HCT116 (cell line): Measurements from ENCODE around the gene NEO1. TPM values are rescaled to one million over a fixed set of nuclear protein-coding genes. Genes with fewer than 3 reads are reported as not detected.
A peak's percentile ranks its signal among the peaks of the same experiment; 100 is the strongest.

ENCODE experiments used
- ATAC-seq: fragments of 200-7000 bp; cut with Tn5 transposase; 2 replicates; pipeline ENCODE4 v1.9.1; 2020; ENCODE audit warnings: mild to moderate bottlenecking, moderate library complexity
- BruUV-seq: library from RNA; stranded (reverse); fragments of 400-500 nt; replicated peaks from 2 replicates; lab custom pipeline; 2021; lab: Mats Ljungman, UMichigan
- CTCF ChIA-PET: fragments of 300-600 bp; sonication (Branson Sonifier 250); formaldehyde crosslinking; loops from one replicate; lab custom pipeline; 2021; ENCODE audit warnings: antibody characterized with exemption; lab: Charles Lee
- POLR2A ChIA-PET: fragments of 300-600, 350-600 bp; sonication (Branson Sonifier 250); formaldehyde crosslinking; loops from one replicate; lab custom pipeline; 2021; ENCODE audit warnings: antibody characterized with exemption; lab: Charles Lee
- RAD21 ChIA-PET, 2 experiments: fragments of 300-600 bp; sonication (Branson Sonifier 250); formaldehyde crosslinking; loops; one replicate each; lab custom pipeline; 2023; ENCODE audit warnings: low total read pairs in 2 of 2; ENCODE audit not compliant: uncharacterized antibody in 2 of 2, unreplicated experiment in 2 of 2, low non-redundant PET in 1 of 2; lab: Charles Lee
- DNase-seq: peaks from one replicate; pipeline ENCODE4 v3.0.0-alpha.2; 2010; ENCODE audit warnings: low read depth, low spot score
- H2AFZ ChIP-seq: fragments of 200-600 bp; shearing (Covaris generic), sonication (generic); 2 replicates; pipeline ENCODE4 v1.6.1; 2017; ENCODE audit warnings: low read depth, mixed run types, mixed read lengths, antibody characterized with exemption, low read length; ENCODE audit not compliant: poor library complexity, severe bottlenecking
- H3K27ac ChIP-seq: 2 replicates; pipeline ENCODE4 v1.5.1; 2012; ENCODE audit warnings: low read depth, low read length
- H3K27me3 ChIP-seq: fragments of 200-600 bp; sonication (generic); 2 replicates; pipeline ENCODE4 v1.6.1; 2016; ENCODE audit warnings: mixed run types, low read length, mixed read lengths; ENCODE audit not compliant: insufficient read depth
- H3K36me3 ChIP-seq, 2 experiments: fragments of 200-500 bp in 1 of 2; fragments of 200-600 bp in 1 of 2; sonication (Bioruptor generic) in 1 of 2; sonication (generic) in 1 of 2; 2 replicates each; pipeline versions ENCODE4 v1.5.1 to v1.6.1; 2014 to 2016; ENCODE audit warnings: low read length in 2 of 2, inconsistent platforms in 1 of 2, mixed read lengths in 1 of 2, mixed run types in 1 of 2; ENCODE audit not compliant: insufficient read depth in 2 of 2, control insufficient read depth in 1 of 2
- H3K4me1 ChIP-seq, 2 experiments: fragments of 200-600 bp in 1 of 2; sonication (generic) in 1 of 2; 2 replicates each; pipeline versions ENCODE4 v1.5.1 to v1.6.1; 2012 to 2017; ENCODE audit warnings: low read length in 2 of 2, inconsistent platforms in 1 of 2, mild to moderate bottlenecking in 1 of 2, mixed read lengths in 1 of 2, mixed run types in 1 of 2, moderate library complexity in 1 of 2; ENCODE audit not compliant: insufficient read depth in 2 of 2, control insufficient read depth in 1 of 2
- H3K4me2 ChIP-seq: fragments of 200-600 bp; sonication (generic); 2 replicates; pipeline ENCODE4 v1.6.1; 2017; ENCODE audit warnings: mixed run types, low read length, mixed read lengths
- H3K4me3 ChIP-seq, 2 experiments: fragments of 200-600 bp in 1 of 2; sonication (generic) in 1 of 2; replicated peaks in 1 of 2; 2 replicates each; pipeline ENCODE4 v1.5.1; 2011 to 2016; ENCODE audit warnings: low read length in 2 of 2, control low read depth in 1 of 2, low read depth in 1 of 2, mild to moderate bottlenecking in 1 of 2, mixed read lengths in 1 of 2, mixed run types in 1 of 2
- H3K79me2 ChIP-seq: fragments of 200-600 bp; sonication (generic); 2 replicates; pipeline ENCODE4 v1.6.1; 2017; ENCODE audit warnings: mild to moderate bottlenecking, mixed run types, low read length, moderate library complexity, mixed read lengths; ENCODE audit not compliant: insufficient read depth
- H3K9ac ChIP-seq: fragments of 200-600 bp; sonication (generic); 2 replicates; pipeline ENCODE4 v1.6.1; 2016; ENCODE audit warnings: low read length, mixed read lengths
- H3K9me2 ChIP-seq: fragments of 200-600 bp; sonication (generic), shearing (Covaris generic); 2 replicates; pipeline ENCODE4 v1.6.1; 2017; ENCODE audit warnings: mixed run types, mild to moderate bottlenecking, moderate library complexity; ENCODE audit not compliant: insufficient read depth
- H3K9me3 ChIP-seq, 2 experiments: fragments of 200-500 bp in 1 of 2; fragments of 200-600 bp in 1 of 2; sonication (Bioruptor generic) in 1 of 2; sonication (generic) in 1 of 2; 2 replicates each; pipeline ENCODE4 v1.6.1; 2014 to 2017; ENCODE audit warnings: low read length in 2 of 2, mixed read lengths in 2 of 2, inconsistent platforms in 1 of 2, low read depth in 1 of 2, mild to moderate bottlenecking in 1 of 2, mixed run types in 1 of 2, moderate library complexity in 1 of 2; ENCODE audit not compliant: control insufficient read depth in 1 of 2, insufficient read depth in 1 of 2
- H4K20me1 ChIP-seq: fragments of 200-600 bp; sonication (generic), shearing (Covaris generic); 2 replicates; pipeline ENCODE4 v1.6.1; 2017; ENCODE audit warnings: mixed run types, mild to moderate bottlenecking, moderate library complexity; ENCODE audit not compliant: insufficient read depth
- EZH2phosphoT487 ChIP-seq: fragments of 200-600 bp; IDR thresholded peaks from 2 replicates; pipeline ENCODE4 v1.6.1; 2018; ENCODE audit warnings: antibody characterized with exemption, borderline replicate concordance
- RAD21 ChIP-seq: IDR thresholded peaks from 2 replicates; pipeline ENCODE4 v1.6.1; 2012; ENCODE audit warnings: low read depth, mild to moderate bottlenecking
- intact Hi-C: fragments of 100-400 bp; cut with micrococcal nuclease; formaldehyde crosslinking; loops from 2 replicates; pipeline ENCODE4 v1.10.0; 2022
- total RNA-seq: library from RNA; stranded (reverse); gene quantifications from one replicate; pipeline ENCODE4 v1.2.1, GENCODE V29; 2021; ENCODE audit not compliant: unreplicated experiment
- TF ChIP-seq, protein P1 (sequence below): IDR thresholded peaks from 2 replicates; pipeline ENCODE4 v1.6.1; 2011; ENCODE audit warnings: mild to moderate bottlenecking, low read length, moderate library complexity; ENCODE audit not compliant: insufficient replicate concordance; ENCODE audit errors: extremely low read depth
- TF ChIP-seq, protein P2 (sequence below), 3 experiments: fragments of 200-600 bp in 1 of 3; sonication (generic) in 1 of 3; IDR thresholded peaks in 2 of 3; conservative IDR thresholded peaks in 1 of 3; 2 replicates each; pipeline ENCODE4 v1.5.1; 2012 to 2017; ENCODE audit warnings: low read depth in 2 of 3, low read length in 2 of 3, antibody characterized with exemption in 1 of 3, borderline replicate concordance in 1 of 3, control low read depth in 1 of 3, mild to moderate bottlenecking in 1 of 3, mixed read lengths in 1 of 3, mixed run types in 1 of 3, moderate library complexity in 1 of 3; ENCODE audit not compliant: insufficient read depth in 1 of 3

Gene NEO1
- total RNA-seq, 1 experiment from 2014 or later: 30.0 TPM

DNA sequence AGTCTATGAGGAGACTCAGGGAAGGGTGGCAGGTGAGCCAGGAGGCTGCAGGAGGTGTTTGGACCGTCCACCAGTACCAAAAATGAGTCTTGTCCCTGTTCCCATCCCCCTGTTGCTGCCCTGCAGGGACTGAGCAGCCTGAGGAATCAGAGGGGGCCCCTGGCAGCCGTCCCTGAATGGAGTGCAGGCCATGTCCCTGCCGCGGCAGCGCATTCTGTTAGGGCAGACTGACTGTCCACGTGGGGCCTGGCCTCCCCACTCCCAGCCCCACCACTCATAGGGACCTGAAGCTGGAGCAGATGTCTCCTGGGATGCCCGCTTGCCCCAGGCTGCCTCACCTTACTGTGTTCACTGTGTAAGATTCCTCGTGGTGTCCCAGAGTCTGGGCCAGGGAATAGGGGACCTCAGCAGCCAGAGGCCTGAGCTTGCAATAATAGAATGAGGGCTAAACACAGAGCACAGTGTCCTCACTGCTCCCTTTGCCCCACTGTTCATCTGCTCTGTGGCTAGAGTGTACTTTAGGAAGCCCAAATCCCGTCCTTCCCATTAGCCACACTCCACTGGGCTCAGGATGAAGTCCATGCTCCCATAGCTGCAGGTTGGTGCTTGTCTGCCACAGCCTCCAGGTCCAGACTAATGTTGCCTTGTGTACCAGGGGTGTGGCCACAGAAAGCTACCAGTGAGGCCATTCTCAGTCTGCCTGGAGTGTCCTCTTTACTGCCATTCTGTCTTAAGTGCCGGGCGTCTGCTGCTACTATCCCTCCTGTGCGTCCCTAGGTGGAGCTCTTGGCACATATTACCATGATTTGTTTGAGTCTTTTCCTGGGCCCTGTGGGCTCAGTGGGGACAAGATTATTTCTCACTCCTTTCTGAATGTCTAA is 253.3 kb downstream of the NEO1 start:
- ATAC-seq: peak; percentile 98
- Histone ChIP-seq H3K9me2 (no peaks in the 10 kb centered on the region), H3K27me3 (no peaks in the 10 kb centered on the region), H4K20me1 (no peaks in the 10 kb centered on the region), H3K27ac (no peak overlapping the region), H3K9ac (no peak overlapping the region), H3K36me3 (peaks cover 0 to 6% of the 10 kb centered on the region in 2 experiments; a peak in 1 of 4 replicates), H2AFZ (no peak overlapping the region), H3K4me1 (no peaks in the 10 kb centered on the region), H3K9me3 (no peaks in the 10 kb centered on the region), H3K4me2 (no peak overlapping the region), H3K79me2 (no peaks in the 10 kb centered on the region), H3K4me3 (no peak overlapping the region)
- peak; percentile 61 for DNase-seq
- ChIA-PET POLR2A (no interaction called here), RAD21 (interaction anchor here (0.6 to 0.9 kb wide), 2 partner anchors 27 to 106 kb away, joined by 3 read pairs; no protein-coding TSS in a partner anchor), CTCF (interaction anchor here (0.6 to 1.1 kb wide), 7 partner anchors 8 to 622 kb away, joined by 3 to 8 read pairs (median 4); no protein-coding TSS in a partner anchor)
- intact Hi-C loops: loop anchor here (1.0 to 5.0 kb wide), 4 partner anchors 257 to 602 kb away; no protein-coding TSS in a partner anchor
- TF ChIP-seq, protein P1, sequence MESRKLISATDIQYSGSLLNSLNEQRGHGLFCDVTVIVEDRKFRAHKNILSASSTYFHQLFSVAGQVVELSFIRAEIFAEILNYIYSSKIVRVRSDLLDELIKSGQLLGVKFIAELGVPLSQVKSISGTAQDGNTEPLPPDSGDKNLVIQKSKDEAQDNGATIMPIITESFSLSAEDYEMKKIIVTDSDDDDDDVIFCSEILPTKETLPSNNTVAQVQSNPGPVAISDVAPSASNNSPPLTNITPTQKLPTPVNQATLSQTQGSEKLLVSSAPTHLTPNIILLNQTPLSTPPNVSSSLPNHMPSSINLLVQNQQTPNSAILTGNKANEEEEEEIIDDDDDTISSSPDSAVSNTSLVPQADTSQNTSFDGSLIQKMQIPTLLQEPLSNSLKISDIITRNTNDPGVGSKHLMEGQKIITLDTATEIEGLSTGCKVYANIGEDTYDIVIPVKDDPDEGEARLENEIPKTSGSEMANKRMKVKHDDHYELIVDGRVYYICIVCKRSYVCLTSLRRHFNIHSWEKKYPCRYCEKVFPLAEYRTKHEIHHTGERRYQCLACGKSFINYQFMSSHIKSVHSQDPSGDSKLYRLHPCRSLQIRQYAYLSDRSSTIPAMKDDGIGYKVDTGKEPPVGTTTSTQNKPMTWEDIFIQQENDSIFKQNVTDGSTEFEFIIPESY: no peak
- TF ChIP-seq, protein P2, sequence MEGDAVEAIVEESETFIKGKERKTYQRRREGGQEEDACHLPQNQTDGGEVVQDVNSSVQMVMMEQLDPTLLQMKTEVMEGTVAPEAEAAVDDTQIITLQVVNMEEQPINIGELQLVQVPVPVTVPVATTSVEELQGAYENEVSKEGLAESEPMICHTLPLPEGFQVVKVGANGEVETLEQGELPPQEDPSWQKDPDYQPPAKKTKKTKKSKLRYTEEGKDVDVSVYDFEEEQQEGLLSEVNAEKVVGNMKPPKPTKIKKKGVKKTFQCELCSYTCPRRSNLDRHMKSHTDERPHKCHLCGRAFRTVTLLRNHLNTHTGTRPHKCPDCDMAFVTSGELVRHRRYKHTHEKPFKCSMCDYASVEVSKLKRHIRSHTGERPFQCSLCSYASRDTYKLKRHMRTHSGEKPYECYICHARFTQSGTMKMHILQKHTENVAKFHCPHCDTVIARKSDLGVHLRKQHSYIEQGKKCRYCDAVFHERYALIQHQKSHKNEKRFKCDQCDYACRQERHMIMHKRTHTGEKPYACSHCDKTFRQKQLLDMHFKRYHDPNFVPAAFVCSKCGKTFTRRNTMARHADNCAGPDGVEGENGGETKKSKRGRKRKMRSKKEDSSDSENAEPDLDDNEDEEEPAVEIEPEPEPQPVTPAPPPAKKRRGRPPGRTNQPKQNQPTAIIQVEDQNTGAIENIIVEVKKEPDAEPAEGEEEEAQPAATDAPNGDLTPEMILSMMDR (IDR thresholded peaks at IDR 0.05 in 2 of 3, conservative IDR thresholded peaks at IDR 0.05 in 1 of 3; ENCODE audit: borderline replicate concordance in 1 of 3, insufficient read depth in 1 of 3, low read depth in 2 of 3, low read length in 2 of 3): peak; percentile 80 to 85 (median 81)
- TF ChIP-seq EZH2phosphoT487: no peak
- TF ChIP-seq RAD21: peak; percentile 85
- BruUV-seq: no TSS peak
